ENCODE data around the gene PPP1R7. TPM values are rescaled to one million over a fixed set of nuclear protein-coding genes. Genes with fewer than 3 reads are reported as not detected.
A peak's percentile ranks its signal among the peaks of the same experiment; 100 is the strongest.

Gene PPP1R7
- total RNA-seq, 2 donors from 2014 or later, result 48.5 to 52.7 TPM

- no peaks in the 10 kb centered on the region for H3K4me1 Mint-ChIP-seq
- no peaks in the 10 kb centered on the region for H3K27me3 ChIP-seq (ENCODE audit: control insufficient read depth, insufficient read depth, low read length, poor library complexity, severe bottlenecking)
- WGBS, 2 experiments (ENCODE audit: insufficient coverage in 1 of 2, insufficient read length in 1 of 2), result 87 to 97% methylated on average over 18 to 27 of the region's 27 CpGs
- peak; percentile 39 for DNase-seq
- TF ChIP-seq, protein P1, sequence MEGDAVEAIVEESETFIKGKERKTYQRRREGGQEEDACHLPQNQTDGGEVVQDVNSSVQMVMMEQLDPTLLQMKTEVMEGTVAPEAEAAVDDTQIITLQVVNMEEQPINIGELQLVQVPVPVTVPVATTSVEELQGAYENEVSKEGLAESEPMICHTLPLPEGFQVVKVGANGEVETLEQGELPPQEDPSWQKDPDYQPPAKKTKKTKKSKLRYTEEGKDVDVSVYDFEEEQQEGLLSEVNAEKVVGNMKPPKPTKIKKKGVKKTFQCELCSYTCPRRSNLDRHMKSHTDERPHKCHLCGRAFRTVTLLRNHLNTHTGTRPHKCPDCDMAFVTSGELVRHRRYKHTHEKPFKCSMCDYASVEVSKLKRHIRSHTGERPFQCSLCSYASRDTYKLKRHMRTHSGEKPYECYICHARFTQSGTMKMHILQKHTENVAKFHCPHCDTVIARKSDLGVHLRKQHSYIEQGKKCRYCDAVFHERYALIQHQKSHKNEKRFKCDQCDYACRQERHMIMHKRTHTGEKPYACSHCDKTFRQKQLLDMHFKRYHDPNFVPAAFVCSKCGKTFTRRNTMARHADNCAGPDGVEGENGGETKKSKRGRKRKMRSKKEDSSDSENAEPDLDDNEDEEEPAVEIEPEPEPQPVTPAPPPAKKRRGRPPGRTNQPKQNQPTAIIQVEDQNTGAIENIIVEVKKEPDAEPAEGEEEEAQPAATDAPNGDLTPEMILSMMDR (conservative IDR thresholded peaks at IDR 0.05), result no peak
- H3K4me3 ChIP-seq (ENCODE audit: low read length), result no peak overlapping the region
- H3K36me3 ChIP-seq (ENCODE audit: control insufficient read depth, insufficient read depth, low read length), result no peaks in the 10 kb centered on the region
- H3K27me3 Mint-ChIP-seq (ENCODE audit: insufficient read depth), result no peaks in the 10 kb centered on the region
- no peaks in the 10 kb centered on the region for H3K4me1 ChIP-seq (ENCODE audit: control insufficient read depth, insufficient read depth, low read length)
- no peak overlapping the region for H3K4me3 Mint-ChIP-seq
- no peaks in the 10 kb centered on the region for H3K9me3 Mint-ChIP-seq
- no peak overlapping the region for H3K27ac Mint-ChIP-seq
- no peaks in the 10 kb centered on the region for H3K9me3 ChIP-seq (ENCODE audit: control insufficient read depth, low read length)
- H3K27ac ChIP-seq (ENCODE audit: low read depth, low read length), result no peak overlapping the region
- no peaks in the 10 kb centered on the region for H3K36me3 Mint-ChIP-seq (ENCODE audit: low read depth)
- H3K9ac ChIP-seq (ENCODE audit: extremely low read depth, low read length, poor library complexity, severe bottlenecking), result no peak overlapping the region
These were observed 48.4 kb downstream of the PPP1R7 start for GRCh38 chr2:241198381-241199279.

DNA sequence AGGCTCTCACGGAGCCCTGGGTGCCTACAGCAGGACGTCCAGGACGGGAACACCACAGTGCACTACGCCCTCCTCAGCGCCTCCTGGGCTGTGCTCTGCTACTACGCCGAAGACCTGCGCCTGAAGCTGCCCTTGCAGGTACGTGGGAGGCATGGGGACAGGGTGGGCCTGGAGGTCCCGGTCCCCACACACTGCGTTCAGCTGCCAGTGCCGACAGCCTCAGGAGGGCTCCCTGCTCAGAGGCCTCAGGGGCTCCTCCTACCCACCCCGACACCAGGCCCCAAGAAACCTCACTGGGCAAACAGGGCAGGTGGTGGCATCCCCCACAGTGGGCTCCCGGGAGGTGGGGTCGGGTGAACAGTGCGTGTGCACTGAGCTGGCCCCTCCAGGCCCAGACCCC, 49.0 kb downstream of the PPP1R7 start:
- no peaks in the 10 kb centered on the region for H3K27me3 ChIP-seq (ENCODE audit: control insufficient read depth, insufficient read depth, low read length, poor library complexity, severe bottlenecking)
- no peak overlapping the region for H3K27ac Mint-ChIP-seq
- H3K9ac ChIP-seq (ENCODE audit: extremely low read depth, low read length, poor library complexity, severe bottlenecking), result no peak overlapping the region

DNA sequence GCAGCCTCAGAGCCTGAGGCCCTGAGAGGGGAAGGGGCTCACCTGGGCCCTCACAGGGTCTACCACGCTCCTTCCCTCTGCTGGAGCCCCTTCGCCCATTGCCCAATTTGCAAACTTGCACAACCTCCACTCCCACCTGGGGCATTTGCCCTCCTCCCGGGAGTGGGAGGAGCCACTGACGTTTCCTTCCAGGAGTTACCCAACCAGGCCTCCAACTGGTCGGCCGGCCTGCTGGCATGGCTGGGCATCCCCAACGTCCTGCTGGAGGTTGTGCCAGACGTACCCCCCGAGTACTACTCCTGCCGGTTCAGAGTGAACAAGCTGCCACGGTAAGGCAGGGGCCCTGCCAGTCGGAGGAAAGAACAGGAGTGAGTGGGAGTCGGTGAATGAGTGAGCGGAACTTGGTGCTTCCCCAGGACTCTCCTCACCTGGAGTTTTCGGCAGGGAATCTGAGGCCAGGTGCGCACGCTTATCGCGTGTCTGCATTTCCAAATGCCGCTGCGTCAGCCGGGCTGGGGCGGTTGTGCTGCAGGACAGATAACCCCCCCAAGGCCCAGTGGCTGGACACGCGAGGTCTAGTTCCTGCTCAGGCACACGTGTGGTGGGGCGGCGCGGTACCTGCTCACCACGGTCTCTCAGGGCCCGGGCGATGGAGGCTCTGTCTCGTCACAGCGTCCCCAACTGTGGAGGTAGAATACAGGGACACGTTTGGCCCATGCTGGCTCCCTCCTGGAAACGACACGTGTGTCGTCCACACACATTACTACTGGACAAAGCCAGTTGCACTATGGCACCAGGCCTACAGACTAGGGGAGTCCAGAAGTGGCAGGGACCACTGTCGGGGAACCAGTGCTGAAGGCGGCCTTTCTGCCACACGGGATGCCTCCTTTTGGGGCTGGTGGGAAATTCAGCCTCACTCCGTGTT, 49.9 kb downstream of the PPP1R7 start:
- no peaks in the 10 kb centered on the region for H3K9me3 Mint-ChIP-seq
- no peaks in the 10 kb centered on the region for H3K36me3 Mint-ChIP-seq (ENCODE audit: low read depth)
- 90 to 91% methylated on average over 38 to 42 of the region's 42 CpGs for WGBS, 2 experiments (ENCODE audit: insufficient coverage in 1 of 2, insufficient read length in 1 of 2)
- Histone ChIP-seq H3K36me3 (ENCODE audit: control insufficient read depth, insufficient read depth, low read length) (no peaks in the 10 kb centered on the region), H3K4me3 (ENCODE audit: low read length) (no peak overlapping the region), H3K27ac (ENCODE audit: low read depth, low read length) (no peak overlapping the region), H3K27me3 (ENCODE audit: control insufficient read depth, insufficient read depth, low read length, poor library complexity, severe bottlenecking) (no peaks in the 10 kb centered on the region), H3K9ac (ENCODE audit: extremely low read depth, low read length, poor library complexity, severe bottlenecking) (no peak overlapping the region), H3K4me1 (ENCODE audit: control insufficient read depth, insufficient read depth, low read length) (no peaks in the 10 kb centered on the region), H3K9me3 (ENCODE audit: control insufficient read depth, low read length) (no peaks in the 10 kb centered on the region)
- no peak overlapping the region for H3K27ac Mint-ChIP-seq
- TF ChIP-seq, protein P1 (conservative IDR thresholded peaks at IDR 0.05), result no peak
- DNase-seq, result peak; percentile 46
- H3K27me3 Mint-ChIP-seq (ENCODE audit: insufficient read depth), result no peaks in the 10 kb centered on the region
- no peak overlapping the region for H3K4me3 Mint-ChIP-seq
- H3K4me1 Mint-ChIP-seq, result no peaks in the 10 kb centered on the region

More for the DNA sequence above, 49.0 kb downstream of the PPP1R7 start:
- Mint-ChIP-seq H3K4me1 (no peaks in the 10 kb centered on the region), H3K27me3 (ENCODE audit: insufficient read depth) (no peaks in the 10 kb centered on the region), H3K9me3 (no peaks in the 10 kb centered on the region), H3K36me3 (ENCODE audit: low read depth) (no peaks in the 10 kb centered on the region), H3K4me3 (no peak overlapping the region)
- no peaks in the 10 kb centered on the region for H3K36me3 ChIP-seq (ENCODE audit: control insufficient read depth, insufficient read depth, low read length)
- no peaks in the 10 kb centered on the region for H3K9me3 ChIP-seq (ENCODE audit: control insufficient read depth, low read length)
- TF ChIP-seq, protein P1 (conservative IDR thresholded peaks at IDR 0.05), result no peak
- 90% methylated on average over 7 to 16 of the region's 16 CpGs for WGBS, 2 experiments (ENCODE audit: insufficient coverage in 1 of 2, insufficient read length in 1 of 2)
- H3K27ac ChIP-seq (ENCODE audit: low read depth, low read length), result no peak overlapping the region
- peak; percentile 41 for DNase-seq
- no peaks in the 10 kb centered on the region for H3K4me1 ChIP-seq (ENCODE audit: control insufficient read depth, insufficient read depth, low read length)
- H3K4me3 ChIP-seq (ENCODE audit: low read length), result no peak overlapping the region

Data from endodermal cell (in vitro differentiated cells).